RKO (cell line): Measurements from ENCODE around the gene ASPRV1.
A peak's percentile ranks its signal among the peaks of the same experiment; 100 is the strongest.
"Not testable (repeated sequence)": the region's sequence is repeated elsewhere in the genome, so short reads cannot be mapped to it uniquely, and the experiment has no call there.

Experiments
- DNase-seq: peaks from one replicate; pipeline ENCODE4 v3.0.0-alpha.2; 2016; ENCODE audit warnings: low spot score

The ASPRV1 gene

DNA sequence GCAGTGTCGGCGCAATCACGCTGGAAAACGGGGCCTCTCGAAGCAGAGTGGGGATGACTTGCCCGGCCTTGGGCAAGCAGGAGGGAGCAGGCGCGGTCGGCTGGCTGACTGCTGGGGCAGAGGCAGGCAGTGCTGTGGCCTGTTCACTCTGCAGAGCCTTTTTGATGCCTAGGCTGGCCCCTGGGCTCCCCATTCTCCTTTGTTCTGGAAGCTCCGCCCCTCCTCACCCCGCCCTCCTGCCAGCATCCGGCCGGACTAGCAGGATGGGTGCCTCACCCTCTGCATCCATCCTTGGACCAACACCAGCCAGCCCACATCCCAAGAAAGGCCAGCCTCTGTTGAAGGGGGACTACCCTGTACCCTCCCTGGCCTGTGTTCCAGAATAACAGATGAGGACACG lies at the start of gene ASPRV1:
ASPRV1 (minus strand) TSS at position 136 of the 400 bp plus-strand sequence. CDS start 195 bp downstream, outside the sequence.
- no peak for DNase-seq

DNA sequence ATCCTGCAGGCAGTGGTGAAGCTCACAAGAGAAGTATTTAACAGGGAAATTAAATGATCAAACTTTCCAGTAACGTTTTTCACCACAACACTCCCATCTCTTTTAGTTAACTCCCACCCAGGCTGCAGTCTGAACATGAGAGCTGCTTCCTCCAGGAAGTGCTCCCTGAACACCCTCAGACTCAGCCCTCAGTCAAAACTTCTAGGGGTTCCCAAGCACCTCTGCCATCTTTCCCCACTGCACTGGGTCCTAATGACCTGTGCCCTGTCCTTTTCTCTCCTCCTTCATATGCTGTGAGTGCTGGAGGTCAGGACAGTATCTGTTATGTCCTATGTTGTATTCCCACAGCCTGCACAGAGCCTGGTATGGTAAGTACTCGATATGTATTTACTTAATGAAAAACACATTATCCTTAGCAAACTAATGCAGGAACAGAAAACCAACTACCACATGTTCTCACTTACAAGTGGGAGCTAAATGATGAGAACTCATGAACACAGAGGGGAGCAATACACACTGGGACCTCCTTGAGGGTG lies 49.2 kb upstream of the ASPRV1 start:
- no peak for DNase-seq

DNA sequence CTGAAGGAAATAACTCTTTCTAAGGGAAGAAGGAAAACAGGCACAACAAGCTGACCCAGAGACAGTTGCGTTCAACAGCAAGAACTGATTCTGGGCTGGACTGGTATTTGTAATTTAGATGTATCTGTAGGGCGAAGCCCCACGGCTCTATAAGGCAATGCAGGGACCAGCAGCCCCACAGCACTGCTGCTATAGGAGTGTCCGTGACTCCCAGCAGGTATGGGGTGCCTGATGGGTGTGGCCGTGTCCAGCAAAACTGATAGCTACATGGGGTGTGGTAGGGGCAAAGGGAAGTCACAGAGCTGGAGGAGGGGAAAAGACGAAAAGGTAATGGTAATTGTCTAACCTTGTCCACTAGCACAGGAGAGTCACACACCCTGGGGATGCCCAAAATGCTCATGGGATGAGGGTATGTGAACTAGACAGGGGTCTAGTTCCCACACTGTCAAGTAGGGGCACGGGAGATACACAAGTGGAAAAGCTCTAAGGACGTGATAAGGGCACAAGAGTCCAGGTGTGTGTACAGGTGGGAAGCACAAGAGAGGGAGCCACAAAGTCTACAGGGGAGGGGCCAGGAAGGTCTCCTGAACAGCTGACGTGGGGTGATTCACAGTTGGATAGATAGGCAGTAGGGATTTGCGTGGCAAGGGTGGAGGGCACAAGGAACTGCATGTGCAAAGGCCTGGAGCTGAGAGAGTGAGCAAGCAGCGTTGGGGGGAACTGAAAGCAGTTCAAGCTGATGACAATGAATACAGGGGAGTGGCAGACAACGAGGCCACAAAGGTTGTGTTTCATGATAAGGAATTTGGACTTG lies 48.5 kb upstream of the ASPRV1 start:
- no peak for DNase-seq

- no peak for DNase-seq
Measured at GRCh38 chr2:70008290-70008689, 46.9 kb upstream of the ASPRV1 start.

- DNase-seq: no peak
Measured at GRCh38 chr2:70007151-70007550, 45.7 kb upstream of the ASPRV1 start.

DNA sequence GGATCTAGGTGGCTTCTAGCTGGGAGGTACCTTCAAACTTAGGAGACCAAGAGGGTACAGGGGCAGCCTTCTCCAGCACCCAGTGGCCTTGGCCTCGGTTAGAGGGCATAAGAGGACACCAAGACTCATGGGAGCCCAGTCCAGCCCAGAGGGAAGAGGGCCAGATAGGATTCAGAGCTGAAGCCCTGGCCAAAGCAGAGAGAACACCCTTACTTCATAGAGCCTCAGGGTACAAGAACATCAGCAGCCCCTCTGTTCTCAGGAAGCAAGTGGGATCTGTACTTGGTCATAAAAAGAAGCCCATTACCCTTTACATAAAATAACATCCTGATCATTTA lies 45.0 kb upstream of the ASPRV1 start:
- no peak for DNase-seq

GRCh38 chr2:70005752-70006446 lies 44.5 kb upstream of the ASPRV1 start:
- DNase-seq: no peak

- DNase-seq: no peak
Measured at GRCh38 chr2:70005216-70005615, 43.8 kb upstream of the ASPRV1 start.

- DNase-seq: no peak
Measured at GRCh38 chr2:70003093-70003830, 41.8 kb upstream of the ASPRV1 start.

DNA sequence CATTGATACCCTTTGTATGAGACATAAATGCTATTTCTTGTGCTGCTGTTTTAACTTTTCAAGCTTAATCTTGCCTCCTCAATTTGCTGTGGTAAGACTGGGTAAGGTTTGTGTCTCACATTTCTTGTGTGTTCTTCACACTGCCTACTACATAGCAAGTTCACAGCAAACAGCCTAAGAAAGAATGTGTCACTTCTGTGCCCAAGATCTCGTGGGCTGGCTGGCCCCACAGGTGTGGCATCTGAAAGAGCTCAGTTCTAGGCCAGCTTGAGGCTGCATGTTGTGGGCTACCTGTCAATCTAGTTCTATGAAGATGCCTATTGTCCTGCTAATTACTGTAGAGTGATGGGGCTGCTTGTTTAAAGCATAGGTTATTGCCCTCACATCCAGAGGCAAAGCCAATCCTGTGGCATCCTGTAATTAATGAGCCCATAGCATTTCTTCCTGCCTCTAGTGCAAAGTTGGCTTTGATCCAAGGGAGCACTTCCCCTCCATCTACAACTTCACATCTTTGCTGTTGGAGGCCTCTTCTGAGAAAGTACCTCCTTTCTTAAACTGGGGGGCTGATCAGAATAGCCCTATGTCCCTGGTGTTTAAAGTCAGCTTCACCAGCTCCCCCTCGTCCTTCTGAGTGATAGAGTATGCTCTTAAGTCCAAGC lies 40.9 kb upstream of the ASPRV1 start:
- no peak for DNase-seq

DNA sequence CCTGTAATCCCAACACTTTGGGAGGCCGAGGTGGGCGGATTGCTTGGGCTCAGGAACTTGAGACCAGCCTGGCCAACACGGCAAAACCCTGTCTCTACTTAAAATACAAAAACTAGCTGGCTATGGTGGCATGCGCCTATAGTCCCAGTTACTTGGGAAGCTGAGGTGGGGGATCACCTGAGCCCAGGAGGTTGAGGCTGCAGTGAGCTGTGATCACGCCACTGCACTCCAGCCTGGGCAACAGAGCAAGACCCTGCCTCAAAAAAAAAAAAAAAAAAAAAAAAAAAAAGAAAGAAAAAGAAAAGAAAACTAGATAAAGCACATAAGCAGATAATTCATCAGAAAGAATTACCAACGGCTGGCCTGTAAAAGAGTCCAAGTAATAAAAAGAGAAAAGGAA lies 39.1 kb upstream of the ASPRV1 start:
- DNase-seq: not testable (repeated sequence)

DNA sequence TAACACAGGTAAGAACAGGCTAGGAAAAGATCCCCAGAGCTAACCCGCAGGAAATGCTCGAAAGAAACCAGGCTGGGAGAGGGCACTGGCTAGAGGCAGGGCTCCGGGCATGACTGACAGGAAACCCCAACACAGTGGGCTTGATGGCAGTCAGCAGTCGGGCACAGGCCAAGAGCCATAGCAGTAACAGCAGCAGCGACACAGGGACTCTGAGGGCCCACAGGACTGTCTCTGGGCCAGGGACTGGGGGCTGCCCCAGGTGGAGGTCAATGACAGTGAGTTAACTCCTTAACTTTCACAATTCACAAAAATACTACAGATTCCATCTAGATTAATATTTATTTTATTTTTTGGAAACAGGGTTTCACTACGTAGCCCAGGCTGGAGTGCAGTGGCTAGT lies 37.3 kb upstream of the ASPRV1 start:
- no peak for DNase-seq

GRCh38 chr2:69997015-69997830 lies 35.8 kb upstream of the ASPRV1 start:
- DNase-seq: peak; percentile 64

- DNase-seq: no peak
Measured at GRCh38 chr2:69995511-69995910, 34.1 kb upstream of the ASPRV1 start.

GRCh38 chr2:69994166-69994565 lies 32.7 kb upstream of the ASPRV1 start:
- no peak for DNase-seq

- no peak for DNase-seq
Measured at GRCh38 chr2:69993708-69994107, 32.3 kb upstream of the ASPRV1 start.

- DNase-seq: no peak
Measured at GRCh38 chr2:69993048-69993565, 31.7 kb upstream of the ASPRV1 start.

- no peak for DNase-seq
Measured at GRCh38 chr2:69992310-69993047, 31.0 kb upstream of the ASPRV1 start.

DNA sequence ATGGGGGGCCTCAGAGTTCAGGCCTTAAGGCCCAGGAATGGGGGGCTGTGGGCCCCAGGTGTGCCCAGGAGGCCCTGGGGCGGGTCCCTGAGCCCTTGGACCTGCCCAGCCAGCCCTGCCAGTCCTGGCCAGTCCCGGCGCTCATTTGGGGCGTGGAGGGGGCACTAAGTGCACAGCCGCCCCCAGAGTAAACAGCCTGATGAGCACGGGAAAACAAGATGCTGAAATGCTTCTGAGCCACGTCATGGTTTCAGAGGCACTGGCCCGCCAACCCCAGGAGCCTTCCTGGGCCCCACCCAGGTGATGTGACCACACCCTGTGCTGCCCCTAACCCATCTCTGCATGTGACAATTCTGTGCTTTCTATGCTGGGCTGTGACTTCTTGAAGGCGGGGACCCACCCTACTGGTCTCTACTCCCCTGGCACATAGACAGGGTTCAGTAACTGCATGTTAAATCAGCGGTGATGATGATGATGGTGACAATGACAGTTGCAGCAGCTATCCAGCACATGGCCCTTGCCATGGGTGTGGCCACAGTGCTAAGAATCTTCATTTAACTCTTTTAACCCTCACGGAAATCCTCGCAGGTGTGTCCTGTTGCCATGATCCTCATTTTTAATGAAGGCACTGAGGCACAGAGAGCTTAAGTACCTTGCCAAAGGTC lies 28.1 kb upstream of the ASPRV1 start:
- DNase-seq: no peak

DNA sequence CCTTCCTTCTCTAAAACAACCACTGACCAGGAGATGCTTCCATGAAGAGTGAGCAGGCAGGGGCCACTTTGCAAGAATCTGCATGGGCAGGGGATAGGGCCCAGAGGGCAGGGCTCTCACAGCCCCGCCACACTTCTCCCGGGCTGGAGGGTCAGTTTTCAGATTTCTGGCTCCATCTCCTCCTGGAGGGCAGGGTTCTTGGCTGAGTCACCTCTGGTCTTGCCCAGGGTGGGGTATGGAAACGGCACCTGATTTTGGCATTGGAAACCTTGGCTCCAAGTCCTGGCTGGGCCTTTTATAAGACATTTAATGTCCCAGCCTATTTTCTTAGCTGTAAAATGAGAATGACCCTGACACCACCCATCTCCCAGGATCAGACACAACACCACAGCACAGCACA lies 27.6 kb upstream of the ASPRV1 start:
- DNase-seq: no peak
